IgD-negative memory B cell (primary cell): ENCODE results near the gene CHCHD3. TPM values are rescaled to one million over a fixed set of nuclear protein-coding genes. Genes with fewer than 3 reads are reported as not detected.
"Not testable (repeated sequence)": the region's sequence is repeated elsewhere in the genome, so short reads cannot be mapped to it uniquely, and the experiment has no call there.

Experiments used
- H3K27ac Mint-ChIP-seq, 3 donors: one replicate each; pipeline ENCODE4 v1.8.0; 2020 to 2022; ENCODE audit warnings: mild to moderate bottlenecking in 3 of 3, mixed read lengths in 3 of 3, moderate library complexity in 1 of 3
- H3K27me3 Mint-ChIP-seq: one replicate; pipeline ENCODE4 v1.8.0; 2021; ENCODE audit warnings: mixed read lengths
- H3K36me3 Mint-ChIP-seq: one replicate; pipeline ENCODE4 v1.8.0; 2020; ENCODE audit warnings: mild to moderate bottlenecking, mixed read lengths
- H3K4me1 Mint-ChIP-seq, 3 donors: one replicate each; pipeline ENCODE4 v1.8.0; 2020 to 2022; ENCODE audit warnings: mixed read lengths in 3 of 3, mild to moderate bottlenecking in 1 of 3
- H3K4me3 Mint-ChIP-seq, 4 donors: one replicate each; pipeline ENCODE4 v1.8.0; 2020 to 2022; ENCODE audit warnings: mild to moderate bottlenecking in 4 of 4, mixed read lengths in 4 of 4, moderate library complexity in 3 of 4
- H3K9me3 Mint-ChIP-seq, 3 donors: one replicate each; pipeline ENCODE4 v1.8.0; 2020 to 2021; ENCODE audit warnings: mixed read lengths in 3 of 3, mild to moderate bottlenecking in 1 of 3
- polyA plus RNA-seq: library from polyadenylated mRNA; unstranded; fragments of 300-500 nt; fragmentation: Illumina TruSeq; gene quantifications from one replicate; pipeline ENCODE4 v1.2.3, GENCODE V29; 2021

CHCHD3 gene
- polyA plus RNA-seq, 1 donor from 2014 or later: 62.7 TPM

DNA sequence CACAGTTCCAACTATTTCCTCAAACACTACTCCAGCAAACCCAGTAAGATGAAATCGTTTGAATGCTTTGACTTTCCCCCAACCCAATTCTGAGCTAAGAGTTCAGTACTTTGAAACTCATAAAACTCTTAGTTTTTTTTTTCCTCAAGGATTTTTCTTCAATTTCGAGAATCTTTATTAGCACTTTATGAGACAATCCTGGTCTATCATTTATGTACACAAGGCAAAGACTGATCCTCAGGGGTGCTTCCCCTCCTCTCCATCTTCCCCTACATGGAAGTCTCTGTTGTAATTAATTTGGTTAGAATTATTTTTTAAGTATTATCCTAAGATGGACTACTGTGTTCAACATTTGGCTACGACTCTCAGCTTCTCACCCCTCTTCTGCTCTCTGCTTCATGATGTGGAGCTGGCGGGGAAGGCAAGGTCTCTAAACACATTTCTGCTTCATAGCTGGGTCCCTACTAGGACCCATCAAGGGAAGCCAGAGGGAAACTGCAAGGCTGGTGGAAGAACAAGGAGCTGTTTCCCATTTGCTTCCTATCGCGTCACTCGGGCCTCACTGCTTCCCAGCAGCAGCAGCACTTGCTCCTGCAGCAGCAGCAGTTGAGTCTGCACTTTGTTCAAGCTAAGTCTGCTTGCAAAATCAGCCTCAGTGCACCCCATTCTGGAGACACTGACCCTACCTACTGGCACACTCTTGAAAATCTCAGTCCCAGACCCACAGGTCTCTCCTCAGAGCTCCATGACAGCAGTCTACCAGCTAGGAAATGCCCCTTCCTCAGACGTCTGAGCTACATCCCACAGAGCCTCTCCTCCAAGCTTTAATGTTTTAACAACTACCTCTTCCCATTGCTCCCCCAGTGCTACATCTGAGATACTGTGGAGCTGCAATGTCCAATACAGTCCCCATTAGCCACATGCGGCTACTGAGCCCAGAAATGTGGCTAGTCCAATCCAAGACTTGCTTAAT lies 90.0 kb downstream of the CHCHD3 start:
- Mint-ChIP-seq H3K4me1 (peaks cover 8 to 24% (median 8%) of the 10 kb centered on the region in 3 donors), H3K27me3 (no peaks in the 10 kb centered on the region), H3K27ac (no peak overlapping the region)

DNA sequence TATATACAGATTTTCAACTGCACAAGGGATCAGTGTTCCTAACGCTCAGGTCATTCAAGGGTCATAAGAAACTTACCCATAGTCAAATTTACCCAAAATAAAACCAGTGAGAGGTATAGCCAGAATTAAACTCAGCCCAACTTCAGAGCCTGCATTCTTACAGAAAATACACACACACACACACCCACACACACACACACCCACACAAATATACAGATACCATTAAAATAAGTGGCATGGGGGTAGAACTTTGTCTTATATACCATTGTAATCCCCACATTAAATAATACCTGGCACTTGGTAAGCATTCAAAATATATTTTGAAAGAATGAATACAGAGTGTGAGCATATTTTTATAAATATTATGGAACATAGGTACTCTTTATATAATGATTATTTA lies 93.8 kb downstream of the CHCHD3 start:
- H3K36me3 Mint-ChIP-seq: peaks cover 10% of the 10 kb centered on the region
- peaks cover 3 to 9% (median 4%) of the 10 kb centered on the region in 3 donors for H3K4me1 Mint-ChIP-seq
- peaks cover 0 to 5% (median 3%) of the 10 kb centered on the region in 3 donors for H3K9me3 Mint-ChIP-seq
- no peak overlapping the region for H3K4me3 Mint-ChIP-seq
- H3K27ac Mint-ChIP-seq: no peak overlapping the region
- H3K27me3 Mint-ChIP-seq: no peaks in the 10 kb centered on the region

More for the DNA sequence above, 90.0 kb downstream of the CHCHD3 start:
- Mint-ChIP-seq H3K4me3 (peak overlapping the region in 1 of 4 donors; percentile 10), H3K36me3 (peaks cover 10% of the 10 kb centered on the region), H3K9me3 (peaks cover 0 to 5% (median 1%) of the 10 kb centered on the region in 3 donors)

DNA sequence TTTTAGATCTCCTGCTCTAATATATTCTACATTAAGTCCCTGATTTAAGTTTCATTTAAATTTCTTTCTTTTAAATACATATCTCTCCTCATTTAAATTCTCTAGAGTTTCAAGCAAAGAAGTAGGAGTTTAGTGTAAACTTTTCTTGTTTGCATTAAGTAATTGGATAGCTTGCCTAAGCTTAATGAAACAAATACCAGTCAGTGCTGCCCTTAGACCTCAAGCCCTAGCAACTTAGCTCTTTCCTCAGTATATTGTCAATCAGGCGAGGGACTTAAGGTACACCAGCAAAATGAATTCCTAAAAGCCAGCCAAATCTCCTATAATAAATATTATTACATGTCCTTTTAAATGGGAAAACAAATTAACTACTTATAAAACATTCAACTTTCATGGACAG lies 101.5 kb downstream of the CHCHD3 start:
- H3K27me3 Mint-ChIP-seq: no peaks in the 10 kb centered on the region
- peaks cover 14 to 17% (median 17%) of the 10 kb centered on the region in 3 donors for H3K4me1 Mint-ChIP-seq
- H3K9me3 Mint-ChIP-seq: no peaks in the 10 kb centered on the region
- no peaks in the 10 kb centered on the region for H3K36me3 Mint-ChIP-seq
- no peak overlapping the region for H3K4me3 Mint-ChIP-seq
- no peak overlapping the region for H3K27ac Mint-ChIP-seq

DNA sequence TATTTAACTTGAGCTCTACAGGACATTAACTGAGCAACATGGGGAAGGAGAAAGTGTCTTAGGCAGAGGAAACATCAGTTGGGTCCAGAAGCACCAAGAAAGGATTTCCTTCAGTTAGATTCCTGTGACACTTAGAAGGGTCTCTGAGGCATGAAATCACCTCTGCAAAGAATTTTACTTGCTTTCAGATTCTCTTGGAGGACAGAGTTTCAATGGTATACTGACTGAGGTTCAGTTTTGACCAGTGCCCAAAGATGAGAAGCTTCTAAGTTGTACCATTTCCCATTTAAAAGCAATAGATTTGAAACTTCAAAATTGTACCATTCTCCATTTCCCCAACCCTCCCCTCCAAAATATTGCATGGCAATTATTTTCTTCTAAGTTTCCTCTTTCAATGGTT lies 102.4 kb downstream of the CHCHD3 start:
- Mint-ChIP-seq H3K4me3 (no peak overlapping the region), H3K27ac (peak overlapping the region in 1 of 3 donors; percentile 71), H3K27me3 (no peaks in the 10 kb centered on the region), H3K36me3 (no peaks in the 10 kb centered on the region), H3K4me1 (peaks cover 14 to 17% (median 17%) of the 10 kb centered on the region in 3 donors), H3K9me3 (no peaks in the 10 kb centered on the region)

DNA sequence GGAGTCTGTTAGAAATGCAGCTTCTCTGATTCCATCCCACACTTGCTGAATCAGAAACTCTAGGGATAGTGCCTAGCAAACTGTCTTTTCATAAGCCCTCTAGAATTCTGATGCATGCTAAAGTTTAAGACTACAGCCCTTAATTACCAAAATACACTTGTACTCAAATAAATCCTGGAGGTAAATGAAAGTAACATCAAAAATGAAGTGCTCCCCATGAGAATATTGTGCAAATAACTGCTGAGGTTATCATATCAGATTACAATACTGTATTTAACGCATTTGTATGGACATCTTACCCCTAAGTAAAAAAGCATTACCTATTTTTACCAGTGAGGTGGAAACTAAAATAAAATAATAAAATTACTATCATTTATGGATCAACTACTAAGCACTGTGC lies 104.7 kb downstream of the CHCHD3 start:
- Mint-ChIP-seq H3K27me3 (no peaks in the 10 kb centered on the region), H3K36me3 (no peaks in the 10 kb centered on the region), H3K4me1 (peaks cover 12 to 17% (median 17%) of the 10 kb centered on the region in 3 donors), H3K27ac (no peak overlapping the region), H3K9me3 (no peaks in the 10 kb centered on the region), H3K4me3 (no peak overlapping the region)

DNA sequence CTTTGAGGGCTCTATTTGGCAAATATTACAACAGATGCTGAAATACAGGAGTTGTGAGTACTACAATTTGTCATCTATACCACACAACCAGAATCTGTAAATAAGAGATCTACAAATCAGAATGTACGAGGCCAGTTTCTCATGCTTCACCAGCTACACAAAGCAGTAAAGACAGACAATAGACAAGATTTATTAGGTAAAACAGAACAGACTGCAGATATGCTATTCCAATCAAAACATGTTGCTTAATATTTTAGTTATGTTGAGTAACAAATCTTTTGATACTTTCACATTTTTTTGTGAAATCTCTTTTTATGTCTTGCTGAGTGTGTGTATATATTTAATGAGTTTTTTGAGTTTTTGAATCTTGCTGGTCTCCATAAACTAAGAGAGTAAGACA lies 109.1 kb downstream of the CHCHD3 start:
- peaks cover 4 to 11% (median 8%) of the 10 kb centered on the region in 3 donors for H3K4me1 Mint-ChIP-seq
- H3K4me3 Mint-ChIP-seq: no peak overlapping the region
- no peaks in the 10 kb centered on the region for H3K36me3 Mint-ChIP-seq
- H3K27me3 Mint-ChIP-seq: no peaks in the 10 kb centered on the region
- no peaks in the 10 kb centered on the region for H3K9me3 Mint-ChIP-seq
- no peak overlapping the region for H3K27ac Mint-ChIP-seq

DNA sequence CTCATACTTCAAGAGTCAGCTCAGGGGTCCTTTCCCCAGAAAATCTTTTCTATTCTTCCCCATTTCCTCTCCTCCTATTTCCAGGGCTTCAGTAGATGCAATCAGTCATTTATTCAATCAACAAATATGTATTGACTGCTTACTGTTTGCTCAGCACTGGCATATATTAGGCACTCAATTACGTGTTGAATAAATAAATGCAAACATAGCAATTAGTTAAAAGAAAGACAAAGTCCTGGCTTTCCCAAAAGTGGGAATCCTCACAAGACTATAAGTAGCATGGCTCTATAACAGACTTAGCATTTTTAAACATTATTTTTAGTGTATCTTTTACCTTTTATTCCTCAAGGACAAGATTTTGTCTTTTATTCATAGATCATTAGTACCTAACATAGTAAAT lies 111.6 kb downstream of the CHCHD3 start:
- Mint-ChIP-seq H3K27ac (no peak overlapping the region), H3K36me3 (no peaks in the 10 kb centered on the region), H3K9me3 (no peaks in the 10 kb centered on the region), H3K27me3 (no peaks in the 10 kb centered on the region), H3K4me1 (peaks cover 4 to 6% (median 5%) of the 10 kb centered on the region in 3 donors), H3K4me3 (no peak overlapping the region)

DNA sequence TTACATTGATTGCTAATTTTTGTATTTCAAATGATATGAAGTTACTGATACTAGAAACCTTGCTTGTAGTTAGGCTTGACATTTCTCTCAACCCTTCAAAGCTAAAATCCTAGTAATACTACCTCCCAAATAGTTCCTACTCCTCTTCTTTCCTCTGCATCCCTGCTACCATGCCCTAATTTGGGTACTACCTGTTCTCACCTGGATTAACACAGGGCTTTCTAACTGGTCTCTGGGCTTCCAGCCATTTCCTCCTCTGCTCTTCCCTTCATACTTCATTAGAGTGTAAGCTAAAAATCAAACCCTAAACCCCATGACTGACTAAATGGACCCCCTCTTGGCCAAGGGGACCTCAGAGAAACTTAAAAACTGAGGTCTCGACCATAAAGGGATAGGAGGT lies 112.4 kb downstream of the CHCHD3 start:
- Mint-ChIP-seq H3K9me3 (no peaks in the 10 kb centered on the region), H3K4me1 (peaks cover 8 to 9% (median 8%) of the 10 kb centered on the region in 3 donors), H3K27ac (peak overlapping the region in 1 of 3 donors; percentile 18), H3K27me3 (no peaks in the 10 kb centered on the region), H3K4me3 (no peak overlapping the region), H3K36me3 (no peaks in the 10 kb centered on the region)

DNA sequence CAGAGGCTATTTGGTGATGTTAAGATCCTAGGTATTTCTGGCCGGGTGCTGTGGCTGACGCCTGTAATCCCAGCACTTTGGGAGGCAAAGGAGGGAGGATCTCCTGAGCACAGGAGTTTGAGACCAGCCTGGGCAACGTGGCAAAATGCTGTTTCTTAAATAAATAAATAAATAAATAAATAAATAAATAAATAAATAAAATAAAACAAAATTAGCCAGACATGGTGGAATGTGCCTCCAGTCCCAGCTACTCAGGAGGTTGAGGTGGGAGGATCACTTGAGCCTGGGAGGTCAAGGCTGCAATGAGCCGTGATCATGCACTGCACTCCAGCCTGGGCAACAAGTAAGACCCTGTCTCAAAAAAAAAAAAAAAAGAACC lies 114.4 kb downstream of the CHCHD3 start:
- H3K27me3 Mint-ChIP-seq, H3K4me3 Mint-ChIP-seq, H3K4me1 Mint-ChIP-seq, H3K9me3 Mint-ChIP-seq, H3K36me3 Mint-ChIP-seq, H3K27ac Mint-ChIP-seq: not testable (repeated sequence)

DNA sequence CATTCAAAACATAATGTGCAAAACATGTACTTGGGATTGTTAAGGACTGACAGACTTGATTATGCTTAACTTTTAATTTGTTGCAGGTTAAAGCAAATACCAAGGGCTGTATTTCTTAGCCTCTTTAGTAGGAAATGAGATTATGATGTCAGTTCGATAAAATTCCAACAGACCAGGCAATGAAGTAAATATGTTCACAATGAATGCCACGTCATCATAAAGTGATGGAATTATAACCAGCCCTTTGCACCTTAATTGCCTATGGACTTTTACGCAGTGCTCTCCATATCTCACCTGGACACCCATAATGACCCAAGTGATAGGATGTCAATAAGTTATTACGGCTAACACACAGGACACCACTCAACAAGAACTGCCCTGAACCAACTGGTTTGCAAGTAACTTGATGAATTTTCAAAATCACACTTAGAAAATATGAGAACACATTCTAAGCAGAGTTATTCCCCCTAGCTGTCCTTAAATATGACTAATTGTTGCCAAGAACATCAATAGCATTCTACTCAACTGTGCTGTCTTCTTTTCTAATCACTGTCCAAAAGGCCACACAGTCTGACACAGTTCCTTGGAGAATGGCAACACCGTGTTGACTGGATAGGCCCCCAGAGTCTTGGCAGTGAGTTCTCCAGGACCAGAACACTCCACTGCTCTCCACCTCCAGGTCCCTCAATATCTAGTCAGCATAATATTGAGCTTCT lies 115.0 kb downstream of the CHCHD3 start:
- Mint-ChIP-seq H3K4me3 (no peak overlapping the region), H3K27ac (no peak overlapping the region), H3K4me1 (peaks cover 8 to 9% (median 8%) of the 10 kb centered on the region in 3 donors), H3K27me3 (no peaks in the 10 kb centered on the region), H3K36me3 (peaks cover 3% of the 10 kb centered on the region), H3K9me3 (no peaks in the 10 kb centered on the region)

DNA sequence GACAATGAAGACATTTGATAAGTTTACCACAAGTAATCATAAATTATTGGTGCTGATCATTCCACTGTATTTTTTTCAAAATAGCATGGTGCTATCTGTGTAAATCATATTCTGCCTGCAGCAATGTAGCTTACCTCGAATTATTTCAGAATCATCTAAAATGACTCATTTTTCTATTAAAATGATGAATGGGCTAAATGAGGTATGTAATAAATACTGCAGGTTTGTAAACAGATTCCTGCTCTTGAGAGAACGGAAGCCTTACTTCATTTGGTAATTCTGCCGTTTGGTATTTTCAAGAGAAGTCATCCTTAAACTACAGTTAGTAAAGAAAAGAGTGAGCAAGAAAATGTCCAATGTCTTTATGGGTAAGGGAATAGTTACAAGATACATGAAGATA lies 115.9 kb downstream of the CHCHD3 start:
- H3K27me3 Mint-ChIP-seq: no peaks in the 10 kb centered on the region
- H3K9me3 Mint-ChIP-seq: no peaks in the 10 kb centered on the region
- no peak overlapping the region for H3K4me3 Mint-ChIP-seq
- H3K27ac Mint-ChIP-seq: peak overlapping the region in 1 of 3 donors; percentile 48
- H3K36me3 Mint-ChIP-seq: peaks cover 3% of the 10 kb centered on the region
- peaks cover 8 to 9% (median 8%) of the 10 kb centered on the region in 3 donors for H3K4me1 Mint-ChIP-seq

DNA sequence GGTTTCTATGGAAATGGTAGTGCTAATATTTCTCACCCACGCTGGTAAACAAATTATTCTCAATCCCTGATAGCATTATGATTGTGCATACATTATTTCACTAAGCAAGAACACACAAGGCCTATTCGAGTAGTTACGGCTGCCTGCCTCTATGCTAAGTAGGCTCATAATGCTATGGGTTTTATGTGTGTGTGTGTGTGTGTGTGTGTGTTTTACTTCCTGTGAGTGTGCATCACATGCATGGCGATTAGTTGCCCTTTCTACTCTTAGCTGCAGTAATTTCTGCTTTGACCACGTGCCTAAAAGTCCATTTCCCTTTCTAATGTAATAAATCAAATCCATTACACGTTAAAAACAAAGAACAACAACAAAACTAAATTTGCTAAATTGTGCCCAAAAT lies 117.0 kb downstream of the CHCHD3 start:
- Mint-ChIP-seq H3K4me1 (peaks cover 6 to 9% (median 8%) of the 10 kb centered on the region in 3 donors), H3K4me3 (peak overlapping the region in 1 of 4 donors; percentile 32), H3K27me3 (no peaks in the 10 kb centered on the region), H3K36me3 (peaks cover 3% of the 10 kb centered on the region), H3K27ac (peak overlapping the region in 2 of 3 donors; percentile 48 to 63), H3K9me3 (no peaks in the 10 kb centered on the region)

DNA sequence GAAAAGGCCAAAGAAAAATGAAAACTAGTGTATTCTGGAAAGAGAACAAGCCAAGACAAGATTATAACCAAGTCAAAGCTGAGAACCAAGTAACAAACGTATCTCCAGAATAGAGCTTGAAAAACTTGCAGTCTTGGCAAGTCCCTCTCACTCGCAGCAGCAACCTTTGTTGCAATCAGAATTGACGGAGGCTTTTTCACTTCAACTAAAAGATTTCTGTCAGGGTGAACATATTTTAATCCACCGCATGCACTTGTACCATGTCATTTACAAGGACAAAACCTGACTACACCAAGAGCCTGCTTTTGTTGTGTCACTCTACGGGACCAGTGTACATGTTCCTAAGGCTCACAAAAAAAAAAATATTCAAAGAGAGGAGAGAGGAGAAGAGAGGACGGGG lies 122.0 kb downstream of the CHCHD3 start:
- peaks cover 11% of the 10 kb centered on the region for H3K36me3 Mint-ChIP-seq
- H3K4me1 Mint-ChIP-seq: peaks cover 0 to under 1% (median 0%) of the 10 kb centered on the region in 3 donors
- H3K27me3 Mint-ChIP-seq: no peaks in the 10 kb centered on the region
- no peak overlapping the region for H3K4me3 Mint-ChIP-seq
- no peak overlapping the region for H3K27ac Mint-ChIP-seq
- no peaks in the 10 kb centered on the region for H3K9me3 Mint-ChIP-seq

DNA sequence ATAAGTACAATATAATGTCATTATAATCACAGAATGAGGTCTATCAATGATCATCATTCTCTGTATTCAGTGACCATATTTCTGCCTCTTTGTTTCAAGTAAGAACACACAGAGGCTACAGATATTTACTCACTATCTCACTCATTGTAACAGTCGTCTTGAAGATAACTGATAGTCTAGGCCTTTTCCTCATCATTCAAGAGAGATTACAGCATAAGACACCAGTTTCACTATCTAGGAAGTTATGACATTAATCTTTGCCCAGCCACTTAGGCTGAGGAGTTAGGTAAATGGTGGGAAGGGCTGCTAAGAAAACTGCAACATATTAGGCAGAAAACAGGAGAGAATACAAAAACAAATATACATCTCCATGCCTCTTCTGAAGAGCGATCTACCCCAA lies 125.3 kb downstream of the CHCHD3 start:
- H3K4me3 Mint-ChIP-seq: no peak overlapping the region
- no peaks in the 10 kb centered on the region for H3K27me3 Mint-ChIP-seq
- peaks cover 11% of the 10 kb centered on the region for H3K36me3 Mint-ChIP-seq
- no peak overlapping the region for H3K27ac Mint-ChIP-seq
- H3K4me1 Mint-ChIP-seq: peaks cover 0 to 4% (median 0%) of the 10 kb centered on the region in 3 donors
- no peaks in the 10 kb centered on the region for H3K9me3 Mint-ChIP-seq

DNA sequence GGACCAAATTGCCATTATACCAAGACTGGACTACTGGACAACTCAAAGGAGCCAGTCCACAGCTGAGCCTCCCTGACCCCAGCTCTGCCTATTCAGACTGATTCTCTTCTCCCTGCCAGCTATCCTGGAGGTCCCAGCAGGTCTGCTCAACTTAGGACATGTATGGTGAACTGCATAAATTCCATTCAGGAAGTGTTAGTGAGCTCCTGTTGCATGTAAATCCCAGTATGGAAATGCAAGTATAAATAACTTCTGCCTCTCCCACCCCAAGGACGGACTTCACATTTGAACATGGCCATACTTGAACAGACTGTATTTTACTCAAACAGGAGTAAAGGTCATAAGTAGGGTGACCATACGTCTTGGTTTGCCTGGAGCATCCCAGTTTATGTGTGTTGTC lies 128.4 kb downstream of the CHCHD3 start:
- H3K27me3 Mint-ChIP-seq: no peaks in the 10 kb centered on the region
- peaks cover 9% of the 10 kb centered on the region for H3K36me3 Mint-ChIP-seq
- no peak overlapping the region for H3K27ac Mint-ChIP-seq
- peaks cover 0 to 4% (median 0%) of the 10 kb centered on the region in 3 donors for H3K4me1 Mint-ChIP-seq
- H3K4me3 Mint-ChIP-seq: no peak overlapping the region
- no peaks in the 10 kb centered on the region for H3K9me3 Mint-ChIP-seq
